CD4-positive, alpha-beta T cell treated with Interleukin-15 for 4 hours (primary cell): ENCODE results near the gene ELN.

Source experiments
- DNase-seq: peaks from one replicate; pipeline ENCODE4 v3.0.0-alpha.2; 2020; ENCODE audit warnings: low spot score

The ELN gene

GRCh38 chr7:74025146-74025545 lies 2.8 kb upstream of the ELN start:
- DNase-seq = no peak

GRCh38 chr7:74025730-74026129 lies 2.2 kb upstream of the ELN start:
- DNase-seq = no peak

GRCh38 chr7:74026406-74026902 lies 1.5 kb upstream of the ELN start:
- DNase-seq = no peak

GRCh38 chr7:74026903-74027682 lies 880 bp upstream of the ELN start:
- DNase-seq = peak; percentile 58

GRCh38 chr7:74028321-74028838 lies 407 bp downstream of the ELN start:
- no peak for DNase-seq

- no peak for DNase-seq
These were observed 1.3 kb downstream of the ELN start for GRCh38 chr7:74029089-74029785.

GRCh38 chr7:74029991-74030415 lies 2.0 kb downstream of the ELN start:
- DNase-seq = no peak

GRCh38 chr7:74030861-74031260 lies 2.9 kb downstream of the ELN start:
- DNase-seq = no peak

GRCh38 chr7:74031403-74032190 lies 3.6 kb downstream of the ELN start:
- no peak for DNase-seq

GRCh38 chr7:74032191-74032490 lies 4.2 kb downstream of the ELN start:
- DNase-seq = no peak

GRCh38 chr7:74032624-74033371 lies 4.8 kb downstream of the ELN start:
- no peak for DNase-seq

GRCh38 chr7:74033372-74034311 lies 5.7 kb downstream of the ELN start:
- DNase-seq = no peak

- no peak for DNase-seq
These were observed 9.6 kb downstream of the ELN start for GRCh38 chr7:74037609-74038008.

GRCh38 chr7:74038194-74038961 lies 10.4 kb downstream of the ELN start:
- no peak for DNase-seq

- DNase-seq = no peak
These were observed 11.4 kb downstream of the ELN start for GRCh38 chr7:74039337-74039736.

- DNase-seq = no peak
These were observed 12.3 kb downstream of the ELN start for GRCh38 chr7:74040101-74040790.

- no peak for DNase-seq
These were observed 13.0 kb downstream of the ELN start for GRCh38 chr7:74040791-74041520.

GRCh38 chr7:74042746-74043522 lies 15.0 kb downstream of the ELN start:
- DNase-seq = no peak
